ENCODE measurements around the gene BRD2. TPM values are rescaled to one million over a fixed set of nuclear protein-coding genes. Genes with fewer than 3 reads are reported as not detected.

The BRD2 gene
- polyA plus RNA-seq, 2 donors: 86.9 to 97.6 TPM

DNA sequence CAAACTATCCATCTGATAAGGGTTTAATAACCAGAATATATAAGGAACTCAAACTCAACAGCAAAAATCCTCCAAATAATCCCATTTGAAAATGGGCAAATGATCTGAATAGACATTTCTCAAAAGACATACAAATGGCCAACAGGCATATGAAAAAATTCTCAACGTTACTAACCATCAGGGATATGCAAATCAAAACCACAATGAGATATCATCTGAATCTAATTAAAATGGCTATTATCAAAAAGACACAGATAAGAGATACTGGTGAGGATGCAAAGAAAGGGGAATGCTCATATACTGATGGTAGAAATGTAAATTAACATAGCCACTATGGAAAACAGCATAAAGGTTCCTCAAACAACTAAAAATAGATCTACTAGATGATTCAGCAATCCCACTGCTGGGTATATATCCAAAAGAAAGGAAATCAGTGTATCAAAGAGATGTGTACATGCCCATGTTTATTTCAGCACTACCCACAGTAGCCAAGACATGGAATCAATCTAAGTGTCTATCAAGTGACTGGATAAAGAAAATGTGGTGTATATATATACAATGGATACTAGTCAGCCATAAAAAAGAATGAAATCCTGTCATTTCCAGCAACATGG is 6.1 kb upstream of the BRD2 start:
- no peaks in the 10 kb centered on the region for H3K27me3 ChIP-seq (ENCODE audit: control insufficient read depth in 1 of 2, insufficient read depth in 2 of 2, low read length in 2 of 2)
- H3K27ac ChIP-seq (ENCODE audit: low read depth in 2 of 2, low read length in 1 of 2): no peak overlapping the region
- no peaks in the 10 kb centered on the region for H3K36me3 ChIP-seq (ENCODE audit: control insufficient read depth in 2 of 2, insufficient read depth in 2 of 2, low read length in 1 of 2)
- H3K4me3 ChIP-seq (ENCODE audit: low read depth in 1 of 2, low read length in 2 of 2): no peak overlapping the region
- no peaks in the 10 kb centered on the region for H3K4me1 ChIP-seq (ENCODE audit: control insufficient read depth in 2 of 2, insufficient read depth in 2 of 2, low read length in 1 of 2)
- WGBS, 2 donors: 58 to 65% methylated on average over 1 of the region's 1 CpG
- H3K9me3 ChIP-seq (ENCODE audit: control insufficient read depth in 2 of 2, insufficient read depth in 1 of 2, low read depth in 1 of 2, low read length in 1 of 2): no peaks in the 10 kb centered on the region

GRCh38 chr6:32963866-32964265 is 4.5 kb upstream of the BRD2 start:
- Histone ChIP-seq H3K27me3 (ENCODE audit: control insufficient read depth in 1 of 2, insufficient read depth in 2 of 2, low read length in 2 of 2) (no peaks in the 10 kb centered on the region), H3K4me1 (ENCODE audit: control insufficient read depth in 2 of 2, insufficient read depth in 2 of 2, low read length in 1 of 2) (no peaks in the 10 kb centered on the region), H3K36me3 (ENCODE audit: control insufficient read depth in 2 of 2, insufficient read depth in 2 of 2, low read length in 1 of 2) (no peaks in the 10 kb centered on the region), H3K4me3 (ENCODE audit: low read depth in 1 of 2, low read length in 2 of 2) (no peak overlapping the region), H3K9me3 (ENCODE audit: control insufficient read depth in 2 of 2, insufficient read depth in 1 of 2, low read depth in 1 of 2, low read length in 1 of 2) (no peaks in the 10 kb centered on the region), H3K27ac (ENCODE audit: low read depth in 2 of 2, low read length in 1 of 2) (no peak overlapping the region)
- 61 to 69% methylated on average over 1 of the region's 1 CpG for WGBS, 2 donors

DNA sequence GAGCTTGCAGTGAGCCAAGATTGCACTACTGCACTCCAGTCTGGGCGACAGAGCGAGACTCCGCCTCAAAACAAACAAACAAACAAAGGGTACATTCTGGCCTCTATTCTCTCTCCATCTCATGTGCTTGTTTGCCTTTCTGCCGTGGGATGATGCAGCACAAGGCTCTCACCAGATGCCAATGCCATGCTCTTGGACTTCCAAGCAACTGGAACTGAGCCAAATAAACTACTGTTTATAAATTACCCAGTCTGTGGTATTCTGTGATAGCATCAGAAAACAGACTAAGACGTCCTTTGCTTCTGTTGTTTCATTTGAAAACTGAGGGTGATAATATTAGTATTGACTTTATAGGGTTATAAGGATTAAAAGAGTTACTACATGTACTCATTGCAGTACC is 3.6 kb upstream of the BRD2 start:
- H3K36me3 ChIP-seq (ENCODE audit: control insufficient read depth in 2 of 2, insufficient read depth in 2 of 2, low read length in 1 of 2): no peaks in the 10 kb centered on the region
- no peaks in the 10 kb centered on the region for H3K9me3 ChIP-seq (ENCODE audit: control insufficient read depth in 2 of 2, insufficient read depth in 1 of 2, low read depth in 1 of 2, low read length in 1 of 2)
- 81 to 88% methylated on average over 5 of the region's 5 CpGs for WGBS, 2 donors
- H3K4me1 ChIP-seq (ENCODE audit: control insufficient read depth in 2 of 2, insufficient read depth in 2 of 2, low read length in 1 of 2): no peaks in the 10 kb centered on the region
- no peak overlapping the region for H3K27ac ChIP-seq (ENCODE audit: low read depth in 2 of 2, low read length in 1 of 2)
- H3K4me3 ChIP-seq (ENCODE audit: low read depth in 1 of 2, low read length in 2 of 2): no peak overlapping the region
- no peaks in the 10 kb centered on the region for H3K27me3 ChIP-seq (ENCODE audit: control insufficient read depth in 1 of 2, insufficient read depth in 2 of 2, low read length in 2 of 2)

DNA sequence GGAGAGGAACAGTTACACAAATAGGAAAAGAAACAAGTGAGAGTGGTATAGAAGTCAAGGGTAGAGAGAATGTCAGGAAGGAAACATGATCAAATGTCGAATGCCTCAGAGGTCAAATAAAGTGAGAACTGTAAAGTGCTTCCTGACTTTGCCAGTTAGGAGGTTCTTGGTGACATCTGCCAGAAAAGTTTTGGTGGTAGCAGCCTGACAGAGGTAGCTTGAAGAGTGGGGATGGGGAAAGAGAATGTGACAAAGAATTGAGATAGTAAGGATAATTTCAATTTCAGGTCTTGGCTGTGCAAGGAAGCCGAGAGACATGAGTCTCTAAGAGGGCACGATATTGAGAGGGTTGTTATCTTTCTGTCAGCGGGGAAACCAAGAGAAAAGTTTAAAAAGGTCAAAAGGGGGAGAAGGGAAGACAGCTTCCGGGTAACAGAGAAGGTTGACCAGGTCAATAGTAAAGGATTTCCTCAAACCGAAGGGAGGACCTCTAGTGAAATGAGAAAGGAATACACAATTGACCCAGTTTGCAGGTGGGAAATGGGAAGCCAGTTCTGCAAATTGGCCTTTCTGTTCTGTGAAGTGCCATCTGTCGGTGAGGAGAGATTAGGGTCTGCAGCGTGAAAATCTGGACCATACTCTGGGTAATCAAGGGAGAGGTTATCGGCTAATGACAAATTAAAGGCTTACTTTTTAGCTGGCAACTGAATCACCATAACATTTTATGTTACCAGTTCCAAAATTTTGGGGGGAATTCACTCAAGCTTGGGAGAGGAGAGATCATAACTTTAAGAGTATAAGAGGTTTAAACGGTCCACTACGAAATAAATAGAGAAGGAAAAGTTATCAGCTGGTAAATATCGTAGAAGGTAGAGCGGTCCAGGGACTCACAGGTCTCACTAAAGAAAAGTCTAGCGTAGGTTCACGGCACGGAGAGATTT is 973 bp upstream of the BRD2 start:
- Histone ChIP-seq H3K36me3 (ENCODE audit: control insufficient read depth in 2 of 2, insufficient read depth in 2 of 2, low read length in 1 of 2) (peaks cover 0 to under 1% of the 10 kb centered on the region in 2 donors), H3K4me1 (ENCODE audit: control insufficient read depth in 2 of 2, insufficient read depth in 2 of 2, low read length in 1 of 2) (no peaks in the 10 kb centered on the region), H3K27me3 (ENCODE audit: control insufficient read depth in 1 of 2, insufficient read depth in 2 of 2, low read length in 2 of 2) (no peaks in the 10 kb centered on the region), H3K9me3 (ENCODE audit: control insufficient read depth in 2 of 2, insufficient read depth in 1 of 2, low read depth in 1 of 2, low read length in 1 of 2) (no peaks in the 10 kb centered on the region), H3K27ac (ENCODE audit: low read depth in 2 of 2, low read length in 1 of 2) (peak overlapping the region; percentile 100), H3K4me3 (ENCODE audit: low read depth in 1 of 2, low read length in 2 of 2) (peak overlapping the region; percentile 84 to 95)
- WGBS, 2 donors: 3 to 6% methylated on average over 16 of the region's 16 CpGs

DNA sequence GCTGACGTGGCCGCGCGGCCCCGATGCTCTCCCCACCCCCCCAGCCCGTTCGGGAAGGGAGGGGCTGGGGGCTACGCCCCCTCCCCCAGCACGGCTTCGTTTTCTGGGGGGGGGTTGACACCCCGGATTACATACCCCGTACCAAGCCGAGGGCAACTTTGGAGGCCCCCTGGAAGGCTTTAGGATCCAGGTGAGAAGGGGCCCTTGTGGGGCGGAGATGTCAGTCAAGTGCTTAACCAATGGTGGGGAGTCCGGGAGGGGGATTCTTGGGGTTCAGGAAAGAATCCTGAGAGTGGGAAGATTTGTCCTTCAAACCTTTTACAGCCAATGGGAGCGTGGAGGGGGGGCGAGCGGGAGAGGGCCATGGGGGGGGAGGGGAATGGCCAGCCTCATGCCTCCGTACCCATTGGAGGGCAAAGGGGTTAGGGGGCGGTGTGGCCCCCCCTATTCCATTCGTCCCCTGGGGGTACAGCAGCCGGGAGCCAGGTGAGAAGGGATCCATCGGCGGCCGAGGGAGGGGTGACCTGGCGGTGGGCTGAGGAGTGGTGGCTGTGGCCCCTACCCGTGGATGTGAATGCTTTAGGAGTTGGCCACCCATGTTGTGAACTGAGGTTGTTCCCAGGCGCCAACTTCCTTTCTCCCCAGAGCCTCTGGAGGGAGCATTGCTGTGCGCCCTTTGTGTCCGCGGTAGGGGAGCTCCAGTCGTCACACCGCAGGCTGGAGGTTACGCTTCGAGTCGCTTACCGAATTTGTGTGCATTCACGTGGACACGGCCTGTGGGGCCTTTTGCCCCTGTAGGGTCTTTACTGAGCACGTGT is 682 bp downstream of the BRD2 start:
- H3K36me3 ChIP-seq (ENCODE audit: control insufficient read depth in 2 of 2, insufficient read depth in 2 of 2, low read length in 1 of 2): peaks cover 0 to 9% of the 10 kb centered on the region in 2 donors
- no peaks in the 10 kb centered on the region for H3K9me3 ChIP-seq (ENCODE audit: control insufficient read depth in 2 of 2, insufficient read depth in 1 of 2, low read depth in 1 of 2, low read length in 1 of 2)
- no peaks in the 10 kb centered on the region for H3K27me3 ChIP-seq (ENCODE audit: control insufficient read depth in 1 of 2, insufficient read depth in 2 of 2, low read length in 2 of 2)
- WGBS, 2 donors: 1% methylated on average over 35 to 40 of the region's 40 CpGs
- H3K4me3 ChIP-seq (ENCODE audit: low read depth in 1 of 2, low read length in 2 of 2): peak overlapping the region; percentile 77 to 95
- H3K4me1 ChIP-seq (ENCODE audit: control insufficient read depth in 2 of 2, insufficient read depth in 2 of 2, low read length in 1 of 2): no peaks in the 10 kb centered on the region
- H3K27ac ChIP-seq (ENCODE audit: low read depth in 2 of 2, low read length in 1 of 2): peak overlapping the region; percentile 100

GRCh38 chr6:32969685-32970412 is 1.5 kb downstream of the BRD2 start:
- Histone ChIP-seq H3K4me1 (ENCODE audit: control insufficient read depth in 2 of 2, insufficient read depth in 2 of 2, low read length in 1 of 2) (peaks cover 0 to 2% of the 10 kb centered on the region in 2 donors), H3K27ac (ENCODE audit: low read depth in 2 of 2, low read length in 1 of 2) (peak overlapping the region; percentile 100), H3K9me3 (ENCODE audit: control insufficient read depth in 2 of 2, insufficient read depth in 1 of 2, low read depth in 1 of 2, low read length in 1 of 2) (no peaks in the 10 kb centered on the region), H3K36me3 (ENCODE audit: control insufficient read depth in 2 of 2, insufficient read depth in 2 of 2, low read length in 1 of 2) (peaks cover 7 to 16% of the 10 kb centered on the region in 2 donors), H3K4me3 (ENCODE audit: low read depth in 1 of 2, low read length in 2 of 2) (peak overlapping the region; percentile 77 to 95), H3K27me3 (ENCODE audit: control insufficient read depth in 1 of 2, insufficient read depth in 2 of 2, low read length in 2 of 2) (no peaks in the 10 kb centered on the region)
- WGBS, 2 donors: 0 to 1% methylated on average over 17 to 19 of the region's 19 CpGs

DNA sequence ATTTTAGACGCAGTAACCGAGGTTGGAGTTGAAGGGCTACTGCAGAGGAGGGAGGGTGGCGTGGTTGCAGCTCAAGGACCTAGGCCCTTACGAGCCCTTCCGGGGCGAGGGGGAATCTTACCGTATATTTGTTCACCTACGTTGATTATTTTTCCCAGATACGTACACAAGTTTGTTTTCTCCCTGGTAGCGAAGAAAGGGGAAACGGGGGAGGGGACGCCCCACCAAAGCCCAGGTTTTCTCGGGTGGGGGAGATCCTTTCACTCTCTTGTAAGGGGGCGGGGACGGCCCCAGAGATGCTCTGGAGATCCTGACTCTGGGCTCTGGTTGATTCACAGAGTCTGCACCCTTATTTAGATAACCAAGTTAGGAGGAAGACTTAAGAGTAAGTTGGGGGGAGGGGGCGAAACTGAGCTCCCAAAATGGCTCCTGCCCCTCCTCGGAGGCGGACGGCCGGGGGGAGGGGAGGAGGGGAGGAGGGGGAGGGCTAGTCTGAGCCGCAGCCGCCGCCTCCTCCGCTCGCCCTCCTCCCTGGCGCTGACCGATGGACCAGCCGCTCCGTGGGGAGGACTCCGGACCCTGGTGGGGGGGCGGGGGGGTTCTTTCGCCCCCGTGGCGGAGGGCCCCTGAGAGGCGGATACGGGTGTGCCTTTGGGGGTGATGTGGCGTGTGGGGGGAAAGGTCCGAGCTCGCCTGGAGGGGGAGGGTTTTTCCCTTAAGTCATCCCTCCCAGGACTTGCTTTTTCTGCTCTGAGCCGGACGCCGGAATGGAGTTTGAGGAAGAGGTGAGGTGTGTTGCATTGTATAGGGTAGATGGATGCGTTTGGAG is 2.2 kb downstream of the BRD2 start:
- Histone ChIP-seq H3K36me3 (ENCODE audit: control insufficient read depth in 2 of 2, insufficient read depth in 2 of 2, low read length in 1 of 2) (peaks cover 7 to 17% of the 10 kb centered on the region in 2 donors), H3K27me3 (ENCODE audit: control insufficient read depth in 1 of 2, insufficient read depth in 2 of 2, low read length in 2 of 2) (no peaks in the 10 kb centered on the region), H3K27ac (ENCODE audit: low read depth in 2 of 2, low read length in 1 of 2) (peak overlapping the region; percentile 100), H3K4me1 (ENCODE audit: control insufficient read depth in 2 of 2, insufficient read depth in 2 of 2, low read length in 1 of 2) (peaks cover 0 to 3% of the 10 kb centered on the region in 2 donors), H3K4me3 (ENCODE audit: low read depth in 1 of 2, low read length in 2 of 2) (peak overlapping the region; percentile 77 to 95), H3K9me3 (ENCODE audit: control insufficient read depth in 2 of 2, insufficient read depth in 1 of 2, low read depth in 1 of 2, low read length in 1 of 2) (no peaks in the 10 kb centered on the region)
- 0 to 1% methylated on average over 27 to 43 of the region's 43 CpGs for WGBS, 2 donors

DNA sequence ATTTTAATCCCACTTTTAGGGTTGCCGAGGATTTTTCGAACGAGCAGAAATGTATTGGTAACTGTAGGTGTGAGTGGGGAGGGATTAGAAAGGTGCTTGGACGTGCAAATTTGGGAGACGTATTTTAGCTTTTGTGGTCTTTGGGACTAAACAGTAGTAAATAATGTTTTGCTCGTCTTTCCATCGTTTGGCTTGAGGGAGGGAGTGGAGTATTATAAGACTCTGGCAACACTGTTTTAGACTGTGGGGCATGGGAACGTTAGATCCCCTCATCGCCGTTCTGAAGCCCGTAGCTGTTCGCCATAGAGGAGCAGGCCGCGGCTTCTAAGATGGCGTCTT is 2.8 kb downstream of the BRD2 start:
- WGBS, 2 donors: 0% methylated on average over 15 of the region's 15 CpGs
- peaks cover 12 to 22% of the 10 kb centered on the region in 2 donors for H3K36me3 ChIP-seq (ENCODE audit: control insufficient read depth in 2 of 2, insufficient read depth in 2 of 2, low read length in 1 of 2)
- H3K4me3 ChIP-seq (ENCODE audit: low read depth in 1 of 2, low read length in 2 of 2): peak overlapping the region; percentile 77 to 95
- peak overlapping the region; percentile 100 for H3K27ac ChIP-seq (ENCODE audit: low read depth in 2 of 2, low read length in 1 of 2)
- peaks cover 0 to 3% of the 10 kb centered on the region in 2 donors for H3K4me1 ChIP-seq (ENCODE audit: control insufficient read depth in 2 of 2, insufficient read depth in 2 of 2, low read length in 1 of 2)
- no peaks in the 10 kb centered on the region for H3K9me3 ChIP-seq (ENCODE audit: control insufficient read depth in 2 of 2, insufficient read depth in 1 of 2, low read depth in 1 of 2, low read length in 1 of 2)
- H3K27me3 ChIP-seq (ENCODE audit: control insufficient read depth in 1 of 2, insufficient read depth in 2 of 2, low read length in 2 of 2): no peaks in the 10 kb centered on the region
